ENCODE data around the gene ATXN7L3.
"Not testable (repeated sequence)": the region's sequence is repeated elsewhere in the genome, so short reads cannot be mapped to it uniquely, and the experiment has no call there.

ATXN7L3 gene

DNA sequence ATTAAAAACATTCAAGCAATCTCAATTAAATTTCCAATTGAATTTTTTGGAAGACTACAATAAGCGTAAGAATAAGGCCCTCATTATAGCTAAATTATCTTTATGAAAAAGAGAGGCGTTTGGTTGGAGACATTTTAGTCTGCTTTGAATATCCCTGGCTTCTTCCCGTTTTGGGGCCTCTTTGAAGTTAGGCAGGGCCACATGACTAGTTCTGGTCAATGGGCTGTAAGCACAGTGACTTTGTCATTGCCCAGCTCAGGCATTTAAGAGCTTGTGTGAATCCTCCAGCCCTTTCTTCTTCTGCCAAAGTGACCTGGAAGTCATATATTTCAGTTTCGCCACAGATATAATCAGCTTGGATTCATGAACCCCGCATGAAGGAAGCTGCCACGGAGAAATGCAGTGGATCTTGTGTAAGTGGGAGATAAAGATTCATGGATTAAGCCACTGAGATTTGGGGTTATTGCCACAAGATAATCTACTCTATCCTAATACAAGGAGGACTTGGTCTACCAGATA, 41.5 kb upstream of the ATXN7L3 start:
- no peaks in the 10 kb centered on the region for H3F3A ChIP-seq (ENCODE audit: insufficient read depth)
- H3K79me2 ChIP-seq (ENCODE audit: insufficient read depth, low read length), result no peaks in the 10 kb centered on the region
- no peaks in the 10 kb centered on the region for H4K20me1 ChIP-seq (ENCODE audit: low read depth, low read length)
- H3K27me3 ChIP-seq (ENCODE audit: low read length), result no peaks in the 10 kb centered on the region
- no peak overlapping the region for H3K4me2 ChIP-seq (ENCODE audit: low read depth, low read length, poor library complexity, severe bottlenecking)
- no peak overlapping the region for H3K4me3 ChIP-seq (ENCODE audit: insufficient read depth, low read length, poor library complexity, severe bottlenecking)
- H3K27ac ChIP-seq (ENCODE audit: low read depth, low read length), result no peak overlapping the region
- H3K9me3 ChIP-seq (ENCODE audit: insufficient read depth, low read length), result no peaks in the 10 kb centered on the region
- H2AFZ ChIP-seq (ENCODE audit: low read depth, low read length, severe bottlenecking), result no peak overlapping the region
- no peaks in the 10 kb centered on the region for H3K9me2 ChIP-seq (replicated peaks; ENCODE audit: insufficient read depth, low read length)
- TF ChIP-seq EZH2phosphoT487 (conservative IDR thresholded peaks at IDR 0.05; ENCODE audit: low read length), result no peak
- TF ChIP-seq, protein P1, sequence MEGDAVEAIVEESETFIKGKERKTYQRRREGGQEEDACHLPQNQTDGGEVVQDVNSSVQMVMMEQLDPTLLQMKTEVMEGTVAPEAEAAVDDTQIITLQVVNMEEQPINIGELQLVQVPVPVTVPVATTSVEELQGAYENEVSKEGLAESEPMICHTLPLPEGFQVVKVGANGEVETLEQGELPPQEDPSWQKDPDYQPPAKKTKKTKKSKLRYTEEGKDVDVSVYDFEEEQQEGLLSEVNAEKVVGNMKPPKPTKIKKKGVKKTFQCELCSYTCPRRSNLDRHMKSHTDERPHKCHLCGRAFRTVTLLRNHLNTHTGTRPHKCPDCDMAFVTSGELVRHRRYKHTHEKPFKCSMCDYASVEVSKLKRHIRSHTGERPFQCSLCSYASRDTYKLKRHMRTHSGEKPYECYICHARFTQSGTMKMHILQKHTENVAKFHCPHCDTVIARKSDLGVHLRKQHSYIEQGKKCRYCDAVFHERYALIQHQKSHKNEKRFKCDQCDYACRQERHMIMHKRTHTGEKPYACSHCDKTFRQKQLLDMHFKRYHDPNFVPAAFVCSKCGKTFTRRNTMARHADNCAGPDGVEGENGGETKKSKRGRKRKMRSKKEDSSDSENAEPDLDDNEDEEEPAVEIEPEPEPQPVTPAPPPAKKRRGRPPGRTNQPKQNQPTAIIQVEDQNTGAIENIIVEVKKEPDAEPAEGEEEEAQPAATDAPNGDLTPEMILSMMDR (IDR thresholded peaks at IDR 0.05; ENCODE audit: insufficient read depth, low read length, poor library complexity, severe bottlenecking), result no peak
- H3K36me3 ChIP-seq (ENCODE audit: low read length), result no peaks in the 10 kb centered on the region
- no peak overlapping the region for H3K9ac ChIP-seq (ENCODE audit: low read length)

DNA sequence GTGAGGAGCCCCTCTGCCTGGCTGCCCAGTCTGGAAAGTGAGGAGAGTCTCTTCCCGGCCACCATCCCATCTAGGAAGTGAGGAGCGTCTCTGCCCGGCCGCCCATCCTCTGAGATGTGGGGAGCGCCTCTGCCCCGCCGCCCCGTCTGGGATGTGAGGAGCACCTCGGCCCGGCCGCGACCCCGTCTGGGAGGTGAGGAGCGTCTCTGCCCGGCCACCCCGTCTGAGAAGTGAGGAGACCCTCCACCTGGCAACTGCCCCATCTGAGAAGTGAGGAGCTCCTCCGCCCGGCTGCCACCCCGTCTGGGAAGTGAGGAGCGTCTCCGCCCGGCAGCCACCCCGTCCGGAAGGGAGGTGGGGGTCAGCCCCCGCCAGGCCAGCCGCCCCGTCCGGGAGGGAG, 38.2 kb upstream of the ATXN7L3 start:
- H2AFZ ChIP-seq (ENCODE audit: low read depth, low read length, severe bottlenecking); H3K4me3 ChIP-seq (ENCODE audit: insufficient read depth, low read length, poor library complexity, severe bottlenecking); H3K9me2 ChIP-seq (replicated peaks; ENCODE audit: insufficient read depth, low read length); H3K9ac ChIP-seq (ENCODE audit: low read length); H3K36me3 ChIP-seq (ENCODE audit: low read length); H3K27me3 ChIP-seq (ENCODE audit: low read length); H3K9me3 ChIP-seq (ENCODE audit: insufficient read depth, low read length); H4K20me1 ChIP-seq (ENCODE audit: low read depth, low read length); H3K79me2 ChIP-seq (ENCODE audit: insufficient read depth, low read length); H3K27ac ChIP-seq (ENCODE audit: low read depth, low read length); H3F3A ChIP-seq (ENCODE audit: insufficient read depth); H3K4me2 ChIP-seq (ENCODE audit: low read depth, low read length, poor library complexity, severe bottlenecking): not testable (repeated sequence)

DNA sequence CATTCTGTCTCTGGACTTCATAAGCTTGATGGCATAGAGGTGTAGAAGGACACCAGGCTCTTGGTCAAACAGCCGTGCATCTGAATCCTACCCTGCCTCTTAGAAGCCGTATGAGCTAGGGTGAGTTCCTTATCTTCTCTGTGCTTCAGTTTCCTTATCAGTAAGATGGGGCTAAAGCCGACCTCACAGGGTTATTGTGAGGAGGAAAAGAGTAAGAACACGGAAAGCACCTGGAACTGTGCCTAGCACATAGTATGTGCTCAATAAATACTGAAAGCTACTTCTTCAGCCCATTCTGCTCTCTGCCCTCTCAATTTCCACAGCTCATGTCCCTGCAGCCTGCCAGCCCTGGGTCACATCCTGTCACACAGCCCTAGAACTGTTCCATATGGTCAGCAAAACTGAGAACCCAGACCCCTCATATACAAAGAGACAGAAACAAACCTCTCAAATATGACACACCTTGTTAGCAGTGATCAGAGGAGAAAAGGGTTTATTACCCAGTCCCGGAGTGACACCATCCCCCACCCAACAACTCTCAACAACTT, 36.8 kb upstream of the ATXN7L3 start:
- Histone ChIP-seq H3F3A (ENCODE audit: insufficient read depth) (no peaks in the 10 kb centered on the region), H3K27ac (ENCODE audit: low read depth, low read length) (no peak overlapping the region), H3K79me2 (ENCODE audit: insufficient read depth, low read length) (no peaks in the 10 kb centered on the region), H3K36me3 (ENCODE audit: low read length) (no peaks in the 10 kb centered on the region), H3K9me2 (replicated peaks; ENCODE audit: insufficient read depth, low read length) (no peaks in the 10 kb centered on the region), H3K4me2 (ENCODE audit: low read depth, low read length, poor library complexity, severe bottlenecking) (no peak overlapping the region), H3K27me3 (ENCODE audit: low read length) (no peaks in the 10 kb centered on the region), H3K9me3 (ENCODE audit: insufficient read depth, low read length) (no peaks in the 10 kb centered on the region), H3K9ac (ENCODE audit: low read length) (no peak overlapping the region), H3K4me3 (ENCODE audit: insufficient read depth, low read length, poor library complexity, severe bottlenecking) (no peak overlapping the region), H2AFZ (ENCODE audit: low read depth, low read length, severe bottlenecking) (no peak overlapping the region), H4K20me1 (ENCODE audit: low read depth, low read length) (no peaks in the 10 kb centered on the region)
- no peak for TF ChIP-seq EZH2phosphoT487 (conservative IDR thresholded peaks at IDR 0.05; ENCODE audit: low read length)

DNA sequence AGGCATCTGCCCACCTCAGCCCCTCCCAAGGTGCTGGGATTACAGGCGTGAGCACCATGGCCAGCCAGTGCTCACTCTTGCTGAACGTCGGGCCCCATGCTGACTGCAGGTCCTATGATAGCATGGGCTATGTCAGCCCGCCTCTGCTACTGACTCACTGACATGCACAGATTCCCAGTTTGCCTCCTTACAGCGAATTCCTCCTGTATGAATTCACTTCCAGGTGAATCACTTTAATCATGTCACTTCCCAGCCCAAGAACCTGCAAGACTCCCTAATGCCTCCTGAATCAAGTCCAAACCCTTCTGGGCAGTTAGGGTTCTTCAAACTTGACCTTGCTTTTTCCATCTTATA, 35.9 kb upstream of the ATXN7L3 start:
- Histone ChIP-seq H3K4me2 (ENCODE audit: low read depth, low read length, poor library complexity, severe bottlenecking) (no peak overlapping the region), H3K9me2 (replicated peaks; ENCODE audit: insufficient read depth, low read length) (no peaks in the 10 kb centered on the region), H3K79me2 (ENCODE audit: insufficient read depth, low read length) (no peaks in the 10 kb centered on the region), H3K27ac (ENCODE audit: low read depth, low read length) (no peak overlapping the region), H4K20me1 (ENCODE audit: low read depth, low read length) (no peaks in the 10 kb centered on the region), H3K4me3 (ENCODE audit: insufficient read depth, low read length, poor library complexity, severe bottlenecking) (no peak overlapping the region), H3F3A (ENCODE audit: insufficient read depth) (no peaks in the 10 kb centered on the region), H3K27me3 (ENCODE audit: low read length) (no peaks in the 10 kb centered on the region), H2AFZ (ENCODE audit: low read depth, low read length, severe bottlenecking) (no peak overlapping the region), H3K9ac (ENCODE audit: low read length) (no peak overlapping the region), H3K36me3 (ENCODE audit: low read length) (no peaks in the 10 kb centered on the region), H3K9me3 (ENCODE audit: insufficient read depth, low read length) (no peaks in the 10 kb centered on the region)
- TF ChIP-seq, protein P1 (IDR thresholded peaks at IDR 0.05; ENCODE audit: insufficient read depth, low read length, poor library complexity, severe bottlenecking), result no peak
